Loucy (cell line): ENCODE data around the gene NR2F1-AS1.

Experiments
- EZH2phosphoT487 ChIP-seq: fragments of 200-600 bp; IDR thresholded peaks from 2 replicates; pipeline ENCODE4 v1.6.1; 2018; ENCODE audit warnings: antibody characterized with exemption, mild to moderate bottlenecking, moderate library complexity, borderline replicate concordance
- TF ChIP-seq, protein P1 (sequence below): fragments of 200-600 bp; sonication (generic); conservative IDR thresholded peaks from 2 replicates; pipeline ENCODE4 v1.5.1; 2014; ENCODE audit warnings: mild to moderate bottlenecking, antibody characterized with exemption, low read length

DNA sequence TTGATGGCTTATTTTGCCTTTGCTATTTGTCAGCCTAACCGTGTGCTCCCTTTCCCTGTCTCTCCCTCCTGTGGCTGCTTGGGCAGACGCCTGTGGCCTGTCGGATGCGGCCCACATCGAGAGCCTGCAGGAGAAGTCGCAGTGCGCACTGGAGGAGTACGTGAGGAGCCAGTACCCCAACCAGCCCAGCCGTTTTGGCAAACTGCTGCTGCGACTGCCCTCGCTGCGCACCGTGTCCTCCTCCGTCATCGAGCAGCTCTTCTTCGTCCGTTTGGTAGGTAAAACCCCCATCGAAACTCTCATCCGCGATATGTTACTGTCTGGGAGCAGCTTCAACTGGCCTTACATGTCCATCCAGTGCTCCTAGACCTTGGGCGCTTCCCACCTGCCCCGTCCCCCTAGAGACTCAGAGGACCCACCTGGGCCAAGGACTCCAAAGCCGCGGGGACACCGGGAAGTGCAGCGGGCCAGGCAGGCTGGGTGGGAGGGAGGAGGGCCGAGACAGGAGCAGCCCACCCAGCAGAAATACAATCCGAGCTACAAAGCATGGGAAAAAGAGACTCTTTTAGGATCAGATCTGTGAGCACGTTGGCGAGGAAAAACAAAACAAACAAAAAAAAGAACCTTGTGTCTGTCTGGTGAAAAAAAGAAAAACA, 12.6 kb upstream of the NR2F1-AS1 start:
- TF ChIP-seq, protein P1, sequence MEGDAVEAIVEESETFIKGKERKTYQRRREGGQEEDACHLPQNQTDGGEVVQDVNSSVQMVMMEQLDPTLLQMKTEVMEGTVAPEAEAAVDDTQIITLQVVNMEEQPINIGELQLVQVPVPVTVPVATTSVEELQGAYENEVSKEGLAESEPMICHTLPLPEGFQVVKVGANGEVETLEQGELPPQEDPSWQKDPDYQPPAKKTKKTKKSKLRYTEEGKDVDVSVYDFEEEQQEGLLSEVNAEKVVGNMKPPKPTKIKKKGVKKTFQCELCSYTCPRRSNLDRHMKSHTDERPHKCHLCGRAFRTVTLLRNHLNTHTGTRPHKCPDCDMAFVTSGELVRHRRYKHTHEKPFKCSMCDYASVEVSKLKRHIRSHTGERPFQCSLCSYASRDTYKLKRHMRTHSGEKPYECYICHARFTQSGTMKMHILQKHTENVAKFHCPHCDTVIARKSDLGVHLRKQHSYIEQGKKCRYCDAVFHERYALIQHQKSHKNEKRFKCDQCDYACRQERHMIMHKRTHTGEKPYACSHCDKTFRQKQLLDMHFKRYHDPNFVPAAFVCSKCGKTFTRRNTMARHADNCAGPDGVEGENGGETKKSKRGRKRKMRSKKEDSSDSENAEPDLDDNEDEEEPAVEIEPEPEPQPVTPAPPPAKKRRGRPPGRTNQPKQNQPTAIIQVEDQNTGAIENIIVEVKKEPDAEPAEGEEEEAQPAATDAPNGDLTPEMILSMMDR = no peak
- TF ChIP-seq EZH2phosphoT487 = no peak
